IPS DF 19.7 (cell line): ENCODE results near the gene GAGE13.
"Not testable (repeated sequence)": the region's sequence is repeated elsewhere in the genome, so short reads cannot be mapped to it uniquely, and the experiment has no call there.

Experiments
- DNase-seq: peaks from one replicate; pipeline ENCODE4 v3.0.0-alpha.2; 2013; ENCODE audit warnings: low read depth, low spot score

Gene GAGE13

GRCh38 chrX:49330421-49330820 lies 961 bp upstream of the GAGE13 start:
- DNase-seq: not testable (repeated sequence)

DNA sequence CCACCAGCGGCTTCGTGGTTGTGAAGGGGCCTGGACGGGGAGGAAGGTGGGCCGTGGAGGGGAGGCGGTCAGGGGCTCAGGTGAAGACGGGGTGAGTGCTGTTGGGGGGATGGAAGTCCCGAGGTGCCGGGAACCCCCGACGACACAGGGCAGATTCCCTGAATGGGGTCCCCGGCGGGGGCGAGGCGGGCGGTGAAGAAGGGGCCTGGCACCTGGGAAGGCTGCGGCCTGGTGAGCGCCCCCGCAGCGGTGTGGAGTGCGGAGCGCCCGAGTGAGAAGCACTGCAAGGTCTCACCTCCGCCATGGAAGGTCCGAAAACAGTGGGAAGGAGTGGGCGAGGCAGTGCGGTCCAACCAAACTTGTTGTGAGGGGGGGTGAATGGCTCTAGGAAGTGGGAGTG lies 459 bp downstream of the GAGE13 start:
- not testable (repeated sequence) for DNase-seq

GRCh38 chrX:49341449-49341848 lies 10.1 kb downstream of the GAGE13 start:
- not testable (repeated sequence) for DNase-seq

- not testable (repeated sequence) for DNase-seq
Observed at GRCh38 chrX:49344496-49345175, 13.3 kb downstream of the GAGE13 start.

DNA sequence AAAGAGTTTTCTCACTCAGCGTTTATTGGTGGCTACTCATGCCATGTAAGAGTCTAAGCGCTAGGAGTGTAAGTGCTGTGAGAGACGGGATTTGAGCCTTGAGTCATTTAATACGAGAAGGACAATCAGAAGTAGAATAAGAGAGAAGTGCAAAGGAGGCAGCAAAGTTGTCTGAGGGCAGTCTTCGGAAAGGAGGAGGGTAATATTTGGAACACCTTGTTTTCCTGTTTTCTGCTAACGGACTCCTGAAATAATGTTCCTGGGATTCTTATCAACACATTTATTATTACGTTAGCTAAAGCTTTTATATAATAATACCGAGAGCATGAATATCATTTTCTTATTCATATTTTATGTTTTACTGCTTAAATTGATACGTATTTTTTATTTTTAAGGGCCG lies 14.0 kb downstream of the GAGE13 start:
- DNase-seq: not testable (repeated sequence)

DNA sequence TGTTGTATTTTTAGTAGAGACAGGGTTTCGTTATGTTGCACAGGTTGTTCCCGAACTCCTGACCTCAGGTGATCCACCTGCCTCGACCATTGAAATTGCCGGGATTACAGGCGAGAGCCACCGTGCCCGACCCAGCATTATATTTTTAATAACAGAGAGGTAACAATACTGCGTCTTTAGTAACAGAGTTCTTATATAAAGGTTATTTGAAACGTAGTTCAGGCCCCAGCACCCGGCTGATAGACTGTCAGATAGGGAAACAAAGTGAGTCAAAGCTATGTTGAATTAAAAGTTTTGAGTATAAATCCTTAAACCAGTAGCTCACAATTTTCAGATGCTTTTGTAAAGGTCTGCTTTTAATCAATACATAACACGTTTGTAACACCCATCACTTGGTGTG lies 14.8 kb downstream of the GAGE13 start:
- not testable (repeated sequence) for DNase-seq
